Neutrophil (primary cell): ENCODE results near the gene PIK3R6.

ENCODE experiments used
- H3K27ac ChIP-seq: fragments of 200-600 bp; sonication (generic); 2 replicates; pipeline ENCODE4 v1.5.1; 2016; ENCODE audit warnings: mild to moderate bottlenecking, moderate library complexity
- H3K27me3 ChIP-seq: fragments of 200-600 bp; sonication (generic); 2 replicates; pipeline ENCODE4 v1.6.0; 2016; ENCODE audit warnings: mild to moderate bottlenecking
- H3K36me3 ChIP-seq: fragments of 200-600 bp; sonication (generic); 2 replicates; pipeline ENCODE4 v1.5.1; 2017
- H3K4me1 ChIP-seq, 2 experiments: fragments of 200-600 bp in 1 of 2; sonication (generic) in 1 of 2; 1 replicate in 1 of 2; 2 replicates in 1 of 2; pipeline versions ENCODE4 v1.5.1 to v1.6.1; 2013 to 2016; ENCODE audit warnings: low read depth in 1 of 2, low read length in 1 of 2, mild to moderate bottlenecking in 1 of 2, moderate library complexity in 1 of 2; ENCODE audit not compliant: control insufficient read depth in 1 of 2, insufficient read depth in 1 of 2
- H3K4me3 ChIP-seq, 2 experiments: fragments of 200-600 bp in 1 of 2; sonication (generic) in 1 of 2; 1 replicate in 1 of 2; 2 replicates in 1 of 2; pipeline ENCODE4 v1.5.1; 2013 to 2016; ENCODE audit warnings: low read depth in 1 of 2, low read length in 1 of 2, mild to moderate bottlenecking in 1 of 2, moderate library complexity in 1 of 2
- H3K9me3 ChIP-seq: fragments of 200-600 bp; sonication (generic); 2 replicates; pipeline ENCODE4 v1.5.1; 2016
- TF ChIP-seq, protein P1 (sequence below): fragments of 200-600 bp; sonication (generic); IDR thresholded peaks from 2 replicates; pipeline ENCODE4 v1.5.1; 2016; ENCODE audit warnings: antibody characterized with exemption

Gene PIK3R6

GRCh38 chr17:8870406-8871040, 3.0 kb upstream of the PIK3R6 start:
- Histone ChIP-seq H3K4me1 (peaks cover 35 to 37% of the 10 kb centered on the region in 2 experiments), H3K27ac (no peak overlapping the region)
- TF ChIP-seq, protein P1, sequence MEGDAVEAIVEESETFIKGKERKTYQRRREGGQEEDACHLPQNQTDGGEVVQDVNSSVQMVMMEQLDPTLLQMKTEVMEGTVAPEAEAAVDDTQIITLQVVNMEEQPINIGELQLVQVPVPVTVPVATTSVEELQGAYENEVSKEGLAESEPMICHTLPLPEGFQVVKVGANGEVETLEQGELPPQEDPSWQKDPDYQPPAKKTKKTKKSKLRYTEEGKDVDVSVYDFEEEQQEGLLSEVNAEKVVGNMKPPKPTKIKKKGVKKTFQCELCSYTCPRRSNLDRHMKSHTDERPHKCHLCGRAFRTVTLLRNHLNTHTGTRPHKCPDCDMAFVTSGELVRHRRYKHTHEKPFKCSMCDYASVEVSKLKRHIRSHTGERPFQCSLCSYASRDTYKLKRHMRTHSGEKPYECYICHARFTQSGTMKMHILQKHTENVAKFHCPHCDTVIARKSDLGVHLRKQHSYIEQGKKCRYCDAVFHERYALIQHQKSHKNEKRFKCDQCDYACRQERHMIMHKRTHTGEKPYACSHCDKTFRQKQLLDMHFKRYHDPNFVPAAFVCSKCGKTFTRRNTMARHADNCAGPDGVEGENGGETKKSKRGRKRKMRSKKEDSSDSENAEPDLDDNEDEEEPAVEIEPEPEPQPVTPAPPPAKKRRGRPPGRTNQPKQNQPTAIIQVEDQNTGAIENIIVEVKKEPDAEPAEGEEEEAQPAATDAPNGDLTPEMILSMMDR = no peak

DNA sequence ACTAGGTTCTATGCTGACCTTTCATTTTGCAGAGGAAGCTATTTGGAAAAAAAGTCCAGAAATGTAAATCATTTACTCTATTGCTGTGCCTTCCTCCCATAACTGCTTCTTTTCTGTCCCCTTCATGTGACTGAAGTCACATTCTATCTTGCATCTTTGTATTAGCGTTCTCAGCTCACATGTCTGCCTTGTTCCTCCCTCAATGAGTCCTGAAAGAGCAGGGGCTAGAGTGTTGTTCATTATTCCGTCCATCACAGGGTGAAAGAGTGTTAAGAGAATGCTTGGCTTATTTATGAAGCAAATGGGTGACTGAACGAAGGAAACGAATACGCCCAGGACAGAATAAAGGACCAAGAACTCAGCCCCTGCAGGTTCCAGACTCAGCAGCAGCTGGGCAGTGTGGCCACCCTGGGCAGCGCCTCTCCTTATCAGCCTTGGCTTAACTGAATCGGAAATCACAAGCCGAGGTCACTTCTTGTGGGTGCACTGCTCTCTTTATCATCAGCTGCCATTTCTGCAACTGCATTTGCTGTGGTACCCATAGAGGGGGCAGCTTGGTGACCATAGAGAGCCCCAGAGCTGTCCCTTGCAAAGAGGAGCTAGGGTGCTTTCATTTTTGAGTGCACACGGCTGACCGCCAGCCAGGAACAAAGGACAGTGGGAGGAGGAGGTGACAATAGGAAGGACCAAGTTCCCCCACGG, 1.8 kb upstream of the PIK3R6 start:
- Histone ChIP-seq H3K9me3 (no peaks in the 10 kb centered on the region), H3K36me3 (peaks cover 12% of the 10 kb centered on the region), H3K27me3 (no peaks in the 10 kb centered on the region), H3K4me3 (no peak overlapping the region), H3K4me1 (peaks cover 44 to 47% of the 10 kb centered on the region in 2 experiments), H3K27ac (peak overlapping the region; percentile 77)
- TF ChIP-seq, protein P1 = no peak

More at GRCh38 chr17:8870406-8871040, 3.0 kb upstream of the PIK3R6 start:
- Histone ChIP-seq H3K36me3 (peaks cover 22% of the 10 kb centered on the region), H3K4me3 (no peak overlapping the region), H3K9me3 (no peaks in the 10 kb centered on the region), H3K27me3 (no peaks in the 10 kb centered on the region)

DNA sequence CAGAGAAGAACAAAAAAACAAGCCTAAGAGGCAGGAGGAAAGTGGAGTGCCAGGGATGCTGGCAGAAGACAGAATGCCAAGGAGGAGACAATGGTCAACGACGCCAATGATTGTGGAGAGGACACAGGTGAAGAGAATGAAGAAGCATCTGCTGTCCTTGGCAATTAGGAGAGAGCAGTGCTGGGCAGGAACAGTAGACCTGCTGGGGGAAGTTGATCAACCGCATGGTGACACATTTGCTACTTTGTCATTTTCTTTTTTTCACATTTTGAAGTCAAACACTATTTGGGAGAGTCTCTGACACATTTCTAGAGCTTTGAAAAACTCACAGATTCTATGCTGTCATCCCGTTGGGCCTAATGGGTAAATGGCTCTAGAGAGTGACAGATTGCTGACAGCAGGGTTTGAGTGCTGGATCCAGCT, 1.1 kb upstream of the PIK3R6 start:
- H3K9me3 ChIP-seq = no peaks in the 10 kb centered on the region
- TF ChIP-seq, protein P1 = no peak
- H3K36me3 ChIP-seq = peaks cover 14% of the 10 kb centered on the region
- peak overlapping the region; percentile 77 for H3K27ac ChIP-seq
- peaks cover 46 to 47% of the 10 kb centered on the region in 2 experiments for H3K4me1 ChIP-seq
- no peaks in the 10 kb centered on the region for H3K27me3 ChIP-seq
- no peak overlapping the region for H3K4me3 ChIP-seq

DNA sequence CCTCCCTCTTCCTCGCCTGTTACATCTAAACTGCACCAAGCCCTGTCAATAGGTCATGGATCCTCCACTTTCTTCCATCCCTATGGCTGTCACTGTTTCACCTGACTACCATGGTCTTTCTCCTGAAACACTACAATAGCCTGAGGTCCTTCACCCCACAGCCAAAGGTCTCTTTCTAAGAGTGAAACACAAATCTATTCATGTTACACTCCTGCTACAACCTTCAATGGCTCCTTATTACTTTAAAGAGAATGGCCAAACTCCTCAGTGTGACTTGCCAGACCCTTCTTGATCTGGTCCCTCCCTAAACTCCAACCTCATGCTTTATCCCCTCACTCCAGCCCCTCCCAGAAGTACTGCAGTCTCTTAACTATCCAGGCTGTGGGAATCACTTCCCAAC, 618 bp upstream of the PIK3R6 start:
- peaks cover 15% of the 10 kb centered on the region for H3K36me3 ChIP-seq
- peak overlapping the region; percentile 77 for H3K27ac ChIP-seq
- TF ChIP-seq, protein P1 = no peak
- H3K9me3 ChIP-seq = no peaks in the 10 kb centered on the region
- H3K4me3 ChIP-seq = peak overlapping the region in 1 of 2 experiments; percentile 53
- no peaks in the 10 kb centered on the region for H3K27me3 ChIP-seq
- H3K4me1 ChIP-seq = peaks cover 46 to 50% of the 10 kb centered on the region in 2 experiments

- Histone ChIP-seq H3K4me1 (peaks cover 67 to 72% of the 10 kb centered on the region in 2 experiments), H3K9me3 (no peaks in the 10 kb centered on the region), H3K27me3 (no peaks in the 10 kb centered on the region), H3K36me3 (peaks cover 15% of the 10 kb centered on the region), H3K27ac (no peak overlapping the region), H3K4me3 (no peak overlapping the region)
- TF ChIP-seq, protein P1 = no peak
These were observed 1.7 kb downstream of the PIK3R6 start for GRCh38 chr17:8865811-8866210.
